ENCODE data around the gene LRRC52.

- no peak for TF ChIP-seq CTCF (IDR thresholded peaks at IDR 0.05)
- no peak for TF ChIP-seq POLR2AphosphoS5 (IDR thresholded peaks at IDR 0.05; ENCODE audit: low read depth, low read length)
- TF ChIP-seq SIN3A (IDR thresholded peaks at IDR 0.05; ENCODE audit: borderline replicate concordance, insufficient read depth, low read depth, low read length): no peak
These were observed 18.1 kb upstream of the LRRC52 start for GRCh38 chr1:165525708-165526107.
